Activated T-cell treated with anti-CD3 and anti-CD28 coated beads, Interleukin-2, amount 50 U/mL, for 24 hours (primary cell): ENCODE measurements around the gene TMEM14C.
"Not testable (repeated sequence)": the region's sequence is repeated elsewhere in the genome, so short reads cannot be mapped to it uniquely, and the experiment has no call there.

Experiments
- DNase-seq: peaks from one replicate; pipeline ENCODE4 v3.0.0-alpha.2; 2020
- H3K27ac Mint-ChIP-seq: 2 replicates; pipeline ENCODE4 v1.8.0; 2020; ENCODE audit warnings: mild to moderate bottlenecking, mixed read lengths
- H3K27me3 Mint-ChIP-seq: 2 replicates; pipeline ENCODE4 v1.8.0; 2020; ENCODE audit warnings: mixed read lengths
- H3K36me3 Mint-ChIP-seq: 2 replicates; pipeline ENCODE4 v1.8.0; 2020; ENCODE audit warnings: low read depth, mixed read lengths
- H3K4me1 Mint-ChIP-seq: 2 replicates; pipeline ENCODE4 v1.8.0; 2020; ENCODE audit warnings: low read depth, mixed read lengths
- H3K4me3 Mint-ChIP-seq: 2 replicates; pipeline ENCODE4 v1.8.0; 2020; ENCODE audit warnings: mild to moderate bottlenecking, moderate library complexity, mixed read lengths
- H3K9me3 Mint-ChIP-seq: 2 replicates; pipeline ENCODE4 v1.8.0; 2020; ENCODE audit warnings: mixed read lengths

The TMEM14C gene

DNA sequence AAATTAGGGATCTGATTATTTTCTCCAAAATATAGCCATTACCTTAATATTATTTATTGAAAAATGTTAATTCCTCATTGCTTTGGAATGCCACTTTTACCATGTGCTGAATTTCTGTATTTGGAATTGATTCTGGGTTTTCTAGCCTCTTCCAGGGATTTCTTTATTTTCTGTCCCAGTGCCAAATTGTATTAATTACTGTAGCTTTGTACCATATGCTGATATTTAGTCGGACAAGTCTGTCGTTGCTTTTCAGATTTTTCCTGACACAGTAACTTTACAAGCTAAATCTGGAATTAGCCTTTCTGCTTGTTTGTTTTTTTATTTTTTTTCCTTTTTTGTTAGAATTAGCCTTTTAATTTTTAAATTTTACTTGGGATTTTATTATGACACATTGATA is 13.9 kb downstream of the TMEM14C start:
- no peak for DNase-seq
- no peaks in the 10 kb centered on the region for H3K27me3 Mint-ChIP-seq
- H3K4me1 Mint-ChIP-seq = no peaks in the 10 kb centered on the region
- peaks cover 25% of the 10 kb centered on the region for H3K36me3 Mint-ChIP-seq
- no peak overlapping the region for H3K27ac Mint-ChIP-seq
- H3K9me3 Mint-ChIP-seq = no peaks in the 10 kb centered on the region
- no peak overlapping the region for H3K4me3 Mint-ChIP-seq

DNA sequence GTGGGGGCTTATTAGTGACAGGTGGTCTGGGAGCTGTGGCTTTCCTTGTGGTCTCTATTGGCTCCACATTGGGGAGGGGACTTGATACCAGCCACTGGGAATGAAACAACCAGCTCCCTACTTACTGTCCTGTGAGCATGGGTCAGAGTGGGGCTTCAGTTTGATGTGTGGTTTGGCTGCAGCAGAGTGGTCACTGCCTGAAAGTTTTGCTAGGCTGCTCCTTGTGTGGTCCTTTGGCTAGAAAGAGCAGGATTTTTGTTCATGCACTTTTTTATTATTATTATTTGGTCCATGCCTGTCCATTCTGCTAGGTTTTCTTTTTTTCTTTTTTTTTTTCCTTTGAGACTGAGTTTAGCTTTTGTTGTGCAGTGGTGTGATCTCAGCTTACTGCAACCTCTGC is 17.2 kb downstream of the TMEM14C start:
- Mint-ChIP-seq H3K36me3 (peaks cover 12% of the 10 kb centered on the region), H3K27me3 (no peaks in the 10 kb centered on the region), H3K9me3 (no peaks in the 10 kb centered on the region), H3K4me1 (peaks cover 1% of the 10 kb centered on the region), H3K4me3 (no peak overlapping the region), H3K27ac (no peak overlapping the region)
- DNase-seq = no peak

DNA sequence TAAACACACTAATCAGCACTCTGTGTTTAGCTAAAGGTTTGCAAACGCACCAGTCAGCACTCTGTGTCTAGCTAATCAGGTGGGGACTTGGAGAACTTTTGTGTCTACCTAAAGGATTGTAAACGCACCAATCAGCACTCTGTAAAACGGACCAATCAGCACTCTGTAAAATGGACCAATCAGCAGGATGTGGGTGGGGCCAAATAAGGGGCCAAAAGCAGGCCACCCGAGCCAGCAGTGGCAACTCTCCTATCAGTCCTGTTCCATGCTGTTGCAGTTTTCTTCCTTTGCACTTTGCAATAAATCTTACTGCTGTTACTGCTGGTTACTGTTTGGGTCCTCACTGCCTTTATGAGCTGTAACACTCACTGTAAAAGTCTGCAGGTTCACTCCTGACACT is 18.8 kb downstream of the TMEM14C start:
- H3K27me3 Mint-ChIP-seq, H3K9me3 Mint-ChIP-seq, H3K4me3 Mint-ChIP-seq, DNase-seq, H3K27ac Mint-ChIP-seq: not testable (repeated sequence)
- peaks cover 12% of the 10 kb centered on the region for H3K36me3 Mint-ChIP-seq
- H3K4me1 Mint-ChIP-seq = peaks cover 11% of the 10 kb centered on the region

DNA sequence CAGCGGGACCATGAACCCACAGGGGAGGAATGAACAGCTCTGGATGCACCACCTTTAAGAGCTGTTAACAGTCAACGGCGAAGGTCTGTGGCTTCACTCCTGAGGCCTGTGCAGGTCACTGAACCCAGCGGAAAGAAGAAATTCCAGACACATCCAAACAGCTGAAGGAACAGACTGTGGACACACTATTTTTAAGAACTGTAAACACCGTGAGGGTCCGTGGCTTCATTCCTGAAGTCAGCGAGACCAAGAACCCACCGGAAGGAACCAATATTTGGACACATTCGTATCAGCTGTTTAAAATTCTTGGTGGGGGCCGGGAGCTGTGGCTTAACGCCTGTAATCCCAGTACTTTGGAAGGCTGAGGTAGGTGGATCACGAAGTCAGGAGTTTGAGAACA is 19.4 kb downstream of the TMEM14C start:
- no peak overlapping the region for H3K4me3 Mint-ChIP-seq
- no peak for DNase-seq
- peaks cover 17% of the 10 kb centered on the region for H3K4me1 Mint-ChIP-seq
- no peak overlapping the region for H3K27ac Mint-ChIP-seq
- H3K9me3 Mint-ChIP-seq = no peaks in the 10 kb centered on the region
- no peaks in the 10 kb centered on the region for H3K27me3 Mint-ChIP-seq
- H3K36me3 Mint-ChIP-seq = peaks cover 18% of the 10 kb centered on the region

DNA sequence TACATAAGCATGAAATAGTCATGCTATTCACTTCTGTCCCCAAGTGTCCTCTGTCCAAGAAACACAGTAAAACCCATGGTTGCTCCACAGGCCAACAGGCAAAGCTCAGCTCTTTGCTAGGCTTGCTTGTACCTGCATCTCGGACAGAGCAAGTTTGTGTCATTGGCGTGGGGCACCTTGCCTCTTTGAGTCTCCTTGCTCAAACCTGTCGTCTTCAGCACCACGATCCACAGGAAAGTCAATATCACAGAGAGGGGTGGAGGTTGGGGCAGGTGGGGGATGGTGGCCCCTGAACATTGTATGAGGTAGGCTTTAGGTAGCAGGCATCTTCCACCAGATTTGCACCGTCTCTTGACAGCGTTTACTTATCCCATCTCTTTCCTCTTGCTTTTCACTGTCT is 20.6 kb downstream of the TMEM14C start:
- Mint-ChIP-seq H3K9me3 (no peaks in the 10 kb centered on the region), H3K4me3 (no peak overlapping the region), H3K4me1 (peaks cover 19% of the 10 kb centered on the region), H3K27me3 (no peaks in the 10 kb centered on the region), H3K27ac (no peak overlapping the region), H3K36me3 (peaks cover 28% of the 10 kb centered on the region)
- no peak for DNase-seq

DNA sequence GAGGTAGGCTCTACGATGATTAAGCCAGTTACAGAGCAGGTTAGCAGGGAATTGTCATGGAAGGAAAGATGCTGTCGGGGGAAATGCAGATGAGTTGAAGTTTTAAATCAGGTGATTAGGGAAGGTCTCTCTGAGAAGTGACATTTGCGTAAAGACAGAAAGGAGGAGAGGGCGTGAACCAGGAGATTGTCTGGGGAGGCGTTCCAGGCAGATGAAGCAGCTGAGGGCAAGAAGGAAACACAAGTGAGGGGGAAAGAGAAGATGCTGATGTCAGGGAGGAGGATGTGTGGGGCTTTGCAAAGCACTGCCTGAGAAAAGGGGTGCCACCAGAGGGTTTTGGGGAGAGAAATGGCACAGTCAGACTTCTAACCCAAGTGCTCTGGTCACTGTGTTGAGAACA is 22.2 kb downstream of the TMEM14C start:
- no peaks in the 10 kb centered on the region for H3K27me3 Mint-ChIP-seq
- H3K4me3 Mint-ChIP-seq = no peak overlapping the region
- H3K36me3 Mint-ChIP-seq = peaks cover 41% of the 10 kb centered on the region
- H3K27ac Mint-ChIP-seq = peak overlapping the region; percentile 5
- peaks cover 35% of the 10 kb centered on the region for H3K4me1 Mint-ChIP-seq
- DNase-seq = no peak
- H3K9me3 Mint-ChIP-seq = no peaks in the 10 kb centered on the region

DNA sequence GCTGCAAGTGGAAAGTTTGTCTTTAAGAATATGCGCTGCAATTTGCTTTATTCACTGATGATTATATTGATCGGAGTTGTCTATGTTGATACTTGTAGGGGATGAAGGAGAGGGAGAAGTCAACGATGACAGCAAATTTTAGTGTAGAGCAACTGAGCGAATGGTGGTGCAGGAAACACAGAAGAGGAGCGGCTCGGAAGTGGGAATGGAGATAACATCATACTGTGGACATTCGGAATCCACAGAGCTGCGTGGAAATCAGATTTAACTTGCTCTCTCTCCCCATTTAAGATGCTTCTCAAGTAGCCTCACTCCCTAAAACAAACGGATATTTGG is 24.0 kb downstream of the TMEM14C start:
- peaks cover 49% of the 10 kb centered on the region for H3K4me1 Mint-ChIP-seq
- H3K9me3 Mint-ChIP-seq = no peaks in the 10 kb centered on the region
- H3K4me3 Mint-ChIP-seq = peak overlapping the region; percentile 92
- DNase-seq = no peak
- H3K36me3 Mint-ChIP-seq = peaks cover 53% of the 10 kb centered on the region
- peak overlapping the region; percentile 96 for H3K27ac Mint-ChIP-seq
- no peaks in the 10 kb centered on the region for H3K27me3 Mint-ChIP-seq

DNA sequence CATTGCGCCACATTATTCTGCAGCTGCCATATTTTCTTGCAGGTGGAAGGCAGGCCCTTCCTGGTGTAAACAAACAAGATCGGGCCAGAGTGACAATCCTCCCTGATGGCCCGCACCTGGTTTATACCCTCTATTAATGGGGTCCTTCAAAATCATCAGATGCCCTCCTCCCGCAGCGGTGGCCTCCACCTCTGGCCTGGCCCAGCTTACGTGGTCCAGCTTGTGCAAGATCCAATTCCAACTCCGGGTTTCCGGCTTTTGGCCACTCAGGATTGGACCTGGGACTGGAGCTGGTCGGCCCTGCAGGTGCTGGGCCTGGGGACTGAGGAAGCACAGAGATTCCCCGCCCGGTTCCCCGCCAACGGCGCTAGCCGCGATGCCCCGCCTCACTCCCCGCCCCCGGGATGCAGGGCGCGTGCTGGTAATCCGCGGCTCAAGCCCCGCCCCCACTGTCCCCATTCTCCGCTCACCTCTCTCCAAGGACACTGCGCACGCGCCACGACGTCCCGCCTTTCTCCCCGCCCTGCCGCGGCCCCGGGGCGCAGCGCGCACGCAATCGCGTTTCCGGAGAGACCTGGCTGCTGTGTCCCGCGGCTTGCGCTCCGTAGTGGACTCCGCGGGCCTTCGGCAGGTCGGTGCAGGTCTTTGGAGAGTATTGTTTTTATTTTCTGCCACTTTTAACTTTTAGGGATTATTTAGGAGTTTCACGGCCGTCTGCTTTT is 24.5 kb downstream of the TMEM14C start, which contains the start of gene TMEM14B:
Gene TMEM14B (plus strand): TSS at position 555 of the 722 bp plus-strand sequence. CDS start 1,441 bp downstream, outside the sequence.
- no peaks in the 10 kb centered on the region for H3K27me3 Mint-ChIP-seq
- H3K27ac Mint-ChIP-seq = peak within 1 kb of the TSS; percentile 96
- DNase-seq = peak; percentile 100
- peak within 1 kb of the TSS; percentile 92 for H3K4me3 Mint-ChIP-seq
- no peaks in the 10 kb centered on the region for H3K9me3 Mint-ChIP-seq
- peaks cover 55% of the 10 kb centered on the region for H3K36me3 Mint-ChIP-seq
- H3K4me1 Mint-ChIP-seq = peaks cover 52% of the 10 kb centered on the region

DNA sequence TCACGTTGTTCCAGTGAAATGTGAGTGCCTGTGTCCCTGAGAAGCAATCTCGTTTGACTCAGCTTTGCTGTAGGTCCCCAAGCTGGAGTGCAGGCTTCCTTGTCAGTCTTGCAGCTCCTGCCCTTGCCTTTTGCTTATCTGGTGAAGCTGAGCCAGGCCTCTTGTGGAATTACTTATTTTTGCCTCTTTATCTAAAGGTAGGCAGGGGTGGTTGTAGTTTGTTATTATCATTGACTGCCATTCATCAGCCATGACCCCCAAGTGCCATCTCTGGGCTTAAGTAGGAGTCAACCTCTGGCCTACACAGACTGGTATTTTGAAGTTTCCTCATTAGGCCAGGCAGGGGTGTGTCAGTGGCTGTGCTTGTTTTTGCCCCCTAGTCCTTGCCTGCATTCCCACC is 26.9 kb downstream of the TMEM14C start:
- H3K27ac Mint-ChIP-seq = peak overlapping the region; percentile 96

DNA sequence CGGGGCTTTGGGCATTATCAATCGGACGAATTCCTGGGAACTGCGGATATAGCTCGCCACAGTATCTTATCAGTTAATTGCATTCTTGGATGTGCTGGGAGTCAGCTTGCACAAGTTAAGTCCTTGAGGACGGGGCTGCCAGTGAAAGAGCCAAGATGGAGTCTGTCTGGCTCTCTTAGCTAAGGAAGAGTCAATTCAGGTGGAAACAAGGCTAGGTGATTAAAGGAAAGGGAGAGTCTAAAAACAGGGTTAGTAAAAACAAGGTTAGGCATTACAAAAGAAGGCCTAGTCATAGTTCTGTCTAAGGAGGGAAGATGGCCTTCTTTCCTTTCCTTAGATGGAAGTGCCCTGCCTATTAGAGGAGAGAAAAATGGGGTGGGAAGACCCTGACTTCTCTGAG is 27.7 kb downstream of the TMEM14C start:
- peak overlapping the region; percentile 6 for H3K27ac Mint-ChIP-seq
- not testable (repeated sequence) for H3K4me3 Mint-ChIP-seq, DNase-seq, H3K9me3 Mint-ChIP-seq, H3K27me3 Mint-ChIP-seq
- H3K4me1 Mint-ChIP-seq = peaks cover 70% of the 10 kb centered on the region
- H3K36me3 Mint-ChIP-seq = peaks cover 86% of the 10 kb centered on the region

More for the DNA sequence above, 26.9 kb downstream of the TMEM14C start:
- H3K4me3 Mint-ChIP-seq = peak overlapping the region; percentile 92
- no peaks in the 10 kb centered on the region for H3K27me3 Mint-ChIP-seq
- H3K36me3 Mint-ChIP-seq = peaks cover 77% of the 10 kb centered on the region
- H3K4me1 Mint-ChIP-seq = peaks cover 65% of the 10 kb centered on the region
- H3K9me3 Mint-ChIP-seq = no peaks in the 10 kb centered on the region
- no peak for DNase-seq

DNA sequence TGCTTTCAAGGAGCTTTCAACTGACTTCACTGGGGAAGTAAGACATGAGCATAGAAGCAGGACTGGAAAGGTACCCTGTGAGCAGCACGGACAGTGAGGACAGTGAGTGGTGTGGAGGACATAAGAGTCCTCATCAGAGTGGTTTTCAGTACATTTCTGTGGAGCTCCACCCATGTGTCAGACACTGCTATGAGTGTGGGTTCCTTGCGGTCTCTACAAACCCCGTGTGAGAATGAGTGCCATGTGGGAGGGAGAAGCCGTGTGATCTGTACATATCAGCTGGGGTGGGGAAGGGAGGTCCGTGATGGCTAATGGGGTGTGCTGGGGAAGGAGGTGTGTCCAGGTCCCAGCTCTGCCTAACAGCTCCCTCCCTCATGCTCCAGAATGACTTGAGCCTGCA is 28.9 kb downstream of the TMEM14C start:
- not testable (repeated sequence) for H3K27me3 Mint-ChIP-seq, H3K9me3 Mint-ChIP-seq, H3K4me3 Mint-ChIP-seq, DNase-seq
- H3K27ac Mint-ChIP-seq = peak overlapping the region; percentile 38
- peaks cover 96% of the 10 kb centered on the region for H3K36me3 Mint-ChIP-seq
- peaks cover 68% of the 10 kb centered on the region for H3K4me1 Mint-ChIP-seq

DNA sequence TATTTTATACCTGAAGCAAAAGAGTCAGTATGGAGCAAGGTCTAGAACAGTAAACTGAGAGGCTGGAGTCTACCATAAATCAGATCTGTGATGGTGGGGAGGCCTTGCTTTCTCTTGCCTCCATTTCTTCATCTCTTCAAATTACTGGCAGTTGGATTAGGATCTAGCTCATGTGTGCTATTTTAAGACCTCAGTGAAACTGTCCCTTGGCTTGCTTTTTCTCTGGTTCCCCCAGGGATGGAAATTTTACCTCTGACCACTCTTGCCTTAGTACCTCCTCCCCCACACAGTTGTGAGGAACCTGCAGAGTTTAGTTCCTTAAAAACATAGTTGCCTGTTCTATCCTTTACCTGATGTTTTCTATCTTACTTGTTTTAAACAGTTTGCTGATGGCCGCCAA is 33.2 kb downstream of the TMEM14C start:
- Mint-ChIP-seq H3K4me3 (no peak overlapping the region), H3K4me1 (peaks cover 57% of the 10 kb centered on the region), H3K9me3 (no peaks in the 10 kb centered on the region), H3K27ac (peak overlapping the region; percentile 51), H3K36me3 (peaks cover 97% of the 10 kb centered on the region), H3K27me3 (no peaks in the 10 kb centered on the region)
- DNase-seq = no peak

DNA sequence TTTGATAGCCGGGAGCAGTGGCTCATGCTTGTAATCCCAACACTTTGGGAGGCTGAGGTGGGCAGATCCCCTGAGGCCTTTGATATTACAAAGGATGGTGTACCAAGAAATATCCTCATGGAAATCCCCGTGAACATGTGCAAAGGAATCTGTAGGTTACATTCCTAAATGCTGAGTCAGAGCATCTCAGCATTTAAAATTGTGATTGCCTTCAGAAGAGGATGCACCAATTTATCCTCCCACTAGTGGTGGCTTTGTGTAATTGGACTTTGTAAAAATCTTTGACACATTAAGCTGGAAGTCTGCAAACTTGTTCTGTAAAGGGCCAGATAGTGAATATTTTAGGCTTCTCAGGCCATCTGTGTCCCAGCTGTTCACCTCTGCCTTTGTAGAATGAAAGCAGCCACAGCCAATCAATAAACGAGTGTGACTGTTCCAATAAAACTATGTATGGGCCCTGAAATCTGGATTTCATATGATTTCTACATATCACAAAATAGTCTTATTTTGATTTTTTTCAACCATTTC is 36.5 kb downstream of the TMEM14C start:
- no peaks in the 10 kb centered on the region for H3K9me3 Mint-ChIP-seq
- peaks cover 91% of the 10 kb centered on the region for H3K36me3 Mint-ChIP-seq
- DNase-seq = no peak
- no peaks in the 10 kb centered on the region for H3K27me3 Mint-ChIP-seq
- H3K27ac Mint-ChIP-seq = peak overlapping the region; percentile 76
- H3K4me3 Mint-ChIP-seq = no peak overlapping the region
- H3K4me1 Mint-ChIP-seq = peaks cover 36% of the 10 kb centered on the region

DNA sequence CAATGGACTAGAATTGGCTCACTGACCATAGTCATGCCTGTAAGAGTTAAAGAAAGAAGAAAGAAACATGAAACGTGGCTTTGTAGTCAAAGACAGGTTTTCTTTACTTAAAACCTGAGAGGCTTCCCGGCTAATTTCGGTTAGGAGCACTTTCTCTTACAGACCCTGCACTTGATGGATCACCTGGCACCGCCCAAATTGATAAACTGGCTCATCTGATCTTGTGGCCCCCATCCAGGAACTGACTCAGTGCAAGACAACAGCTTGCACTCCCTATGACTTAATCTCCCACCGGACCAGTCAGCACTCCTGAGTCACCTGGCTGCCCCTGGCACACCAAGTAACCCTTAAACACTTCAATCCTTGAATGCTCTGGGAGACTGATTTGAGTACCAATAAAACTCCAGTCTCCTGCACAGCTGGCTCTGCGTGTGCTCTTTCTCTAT is 37.0 kb downstream of the TMEM14C start:
- H3K4me1 Mint-ChIP-seq = peaks cover 31% of the 10 kb centered on the region
- H3K27ac Mint-ChIP-seq = peak overlapping the region; percentile 9
- H3K9me3 Mint-ChIP-seq = no peaks in the 10 kb centered on the region
- no peak for DNase-seq
- H3K36me3 Mint-ChIP-seq = peaks cover 88% of the 10 kb centered on the region
- no peaks in the 10 kb centered on the region for H3K27me3 Mint-ChIP-seq
- H3K4me3 Mint-ChIP-seq = no peak overlapping the region

DNA sequence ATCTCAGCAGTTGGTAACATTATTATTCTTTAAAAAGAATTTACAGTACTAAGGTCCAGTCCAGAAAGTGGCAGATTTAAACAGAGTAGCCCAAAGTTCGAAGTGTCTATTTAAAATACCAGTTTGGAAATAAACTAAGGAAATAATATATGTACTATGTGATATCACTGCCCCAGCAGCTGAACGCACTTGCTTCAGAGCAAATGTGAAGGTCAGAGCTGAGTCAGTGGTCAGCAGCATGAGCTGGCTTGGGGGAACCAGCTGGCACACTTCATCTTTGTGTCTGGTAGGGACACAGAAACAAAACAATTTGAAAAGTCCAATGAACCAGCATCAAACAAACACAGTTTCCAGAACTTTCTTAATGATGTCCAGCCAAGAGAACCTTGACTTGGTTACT is 40.1 kb downstream of the TMEM14C start:
- Mint-ChIP-seq H3K9me3 (no peaks in the 10 kb centered on the region), H3K36me3 (peaks cover 71% of the 10 kb centered on the region), H3K27me3 (no peaks in the 10 kb centered on the region), H3K4me3 (no peak overlapping the region), H3K27ac (no peak overlapping the region), H3K4me1 (peaks cover 18% of the 10 kb centered on the region)
- no peak for DNase-seq
